KMS-11 (cell line): ENCODE data around the gene SCP2.

Experiments used
- H2AFZ ChIP-seq: fragments of 200-600 bp; sonication (generic); 2 replicates; pipeline ENCODE4 v1.6.1; 2016; ENCODE audit warnings: antibody characterized with exemption, mixed run types, low read depth
- H3K27ac ChIP-seq: fragments of 200-600 bp; sonication (generic); 2 replicates; pipeline ENCODE4 v1.6.1; 2016; ENCODE audit warnings: mild to moderate bottlenecking, mixed run types
- H3K27me3 ChIP-seq: fragments of 200-600 bp; sonication (generic); 2 replicates; pipeline ENCODE4 v1.6.1; 2017; ENCODE audit warnings: mild to moderate bottlenecking, low read depth, mixed run types, moderate library complexity; ENCODE audit not compliant: insufficient read depth
- H3K36me3 ChIP-seq: fragments of 200-600 bp; sonication (generic); 2 replicates; pipeline ENCODE4 v1.6.1; 2017; ENCODE audit warnings: mild to moderate bottlenecking, mixed run types; ENCODE audit not compliant: insufficient read depth
- H3K4me1 ChIP-seq: fragments of 200-600 bp; sonication (generic); 2 replicates; pipeline ENCODE4 v1.6.1; 2016; ENCODE audit warnings: mild to moderate bottlenecking, low read depth, mixed run types; ENCODE audit not compliant: poor library complexity, severe bottlenecking
- H3K4me2 ChIP-seq: fragments of 200-600 bp; sonication (generic); 2 replicates; pipeline ENCODE4 v1.7.0; 2016; ENCODE audit warnings: mild to moderate bottlenecking, mixed run types
- H3K4me3 ChIP-seq: fragments of 200-600 bp; sonication (generic); IDR thresholded peaks from 2 replicates; pipeline ENCODE4 v1.6.1; 2017; ENCODE audit warnings: low read depth, low read length, mixed read lengths; ENCODE audit not compliant: insufficient read depth
- H3K79me2 ChIP-seq: fragments of 200-600 bp; sonication (generic); 2 replicates; pipeline ENCODE4 v1.6.1; 2016; ENCODE audit warnings: low read depth, mixed run types; ENCODE audit not compliant: insufficient read depth
- H3K9ac ChIP-seq: fragments of 200-600 bp; sonication (generic); 2 replicates; pipeline ENCODE4 v1.6.1; 2016; ENCODE audit warnings: mild to moderate bottlenecking, mixed run types
- H4K20me1 ChIP-seq: fragments of 200-600 bp; sonication (generic); 2 replicates; pipeline ENCODE4 v1.6.1; 2016; ENCODE audit warnings: mild to moderate bottlenecking, mixed run types; ENCODE audit not compliant: insufficient read depth
- CTCF ChIP-seq: fragments of 200-600 bp; sonication (generic); conservative IDR thresholded peaks from 2 replicates; pipeline ENCODE4 v1.6.1; 2017; ENCODE audit warnings: low read depth, mild to moderate bottlenecking, antibody characterized with exemption, low read length, moderate library complexity, mixed read lengths

The SCP2 gene

GRCh38 chr1:53070621-53071020 lies 143.5 kb downstream of the SCP2 start:
- no peak overlapping the region for H3K9ac ChIP-seq
- H3K4me3 ChIP-seq = no peak overlapping the region
- H3K27ac ChIP-seq = no peak overlapping the region
- H4K20me1 ChIP-seq = no peaks in the 10 kb centered on the region
- H3K4me2 ChIP-seq = no peak overlapping the region
- H3K79me2 ChIP-seq = no peaks in the 10 kb centered on the region
- no peak for TF ChIP-seq CTCF
- no peaks in the 10 kb centered on the region for H3K4me1 ChIP-seq
- H3K36me3 ChIP-seq = no peaks in the 10 kb centered on the region
- no peak overlapping the region for H2AFZ ChIP-seq
- H3K27me3 ChIP-seq = no peaks in the 10 kb centered on the region

GRCh38 chr1:53071167-53071865 lies 144.2 kb downstream of the SCP2 start:
- no peak overlapping the region for H3K4me3 ChIP-seq
- H3K27me3 ChIP-seq = no peaks in the 10 kb centered on the region
- no peak overlapping the region for H3K4me2 ChIP-seq
- H3K36me3 ChIP-seq = no peaks in the 10 kb centered on the region
- no peaks in the 10 kb centered on the region for H3K4me1 ChIP-seq
- no peaks in the 10 kb centered on the region for H3K79me2 ChIP-seq
- H2AFZ ChIP-seq = no peak overlapping the region
- H3K27ac ChIP-seq = no peak overlapping the region
- H3K9ac ChIP-seq = no peak overlapping the region
- TF ChIP-seq CTCF = no peak
- no peaks in the 10 kb centered on the region for H4K20me1 ChIP-seq

GRCh38 chr1:53071915-53072314 lies 144.8 kb downstream of the SCP2 start:
- Histone ChIP-seq H3K9ac (no peak overlapping the region), H3K4me3 (no peak overlapping the region), H3K27me3 (no peaks in the 10 kb centered on the region), H2AFZ (no peak overlapping the region), H3K36me3 (no peaks in the 10 kb centered on the region), H4K20me1 (no peaks in the 10 kb centered on the region), H3K4me1 (no peaks in the 10 kb centered on the region), H3K79me2 (no peaks in the 10 kb centered on the region), H3K4me2 (no peak overlapping the region), H3K27ac (no peak overlapping the region)
- no peak for TF ChIP-seq CTCF

- Histone ChIP-seq H2AFZ (no peak overlapping the region), H3K9ac (no peak overlapping the region), H3K79me2 (no peaks in the 10 kb centered on the region), H3K36me3 (no peaks in the 10 kb centered on the region), H3K27me3 (no peaks in the 10 kb centered on the region), H4K20me1 (no peaks in the 10 kb centered on the region), H3K4me2 (no peak overlapping the region), H3K4me3 (no peak overlapping the region), H3K4me1 (no peaks in the 10 kb centered on the region), H3K27ac (no peak overlapping the region)
- TF ChIP-seq CTCF = no peak
Measured at GRCh38 chr1:53073287-53073686, 146.2 kb downstream of the SCP2 start.
